ENCODE measurements around the gene PCSK9. TPM values are rescaled to one million over a fixed set of nuclear protein-coding genes. Genes with fewer than 3 reads are reported as not detected.
"Not testable (repeated sequence)": the region's sequence is repeated elsewhere in the genome, so short reads cannot be mapped to it uniquely, and the experiment has no call there.

The PCSK9 gene
- total RNA-seq, 2 experiments from 2014 or later, result not detected

- no peaks in the 10 kb centered on the region for H3K4me1 Mint-ChIP-seq (ENCODE audit: low read depth)
- no peak overlapping the region for H3K4me3 Mint-ChIP-seq
- no peaks in the 10 kb centered on the region for H3K9me3 Mint-ChIP-seq
- ChIA-PET POLR2A (no interaction called here), CTCF (no interaction called here)
- intact Hi-C loops (cut with micrococcal nuclease), result no loop called here
- H3K36me3 Mint-ChIP-seq, result peaks cover 41% of the 10 kb centered on the region
- H3K27ac Mint-ChIP-seq, result no peak overlapping the region
- DNase-seq, result no peak
- no peaks in the 10 kb centered on the region for H3K27me3 Mint-ChIP-seq
Observed at GRCh38 chr1:55079651-55080050, 40.3 kb downstream of the PCSK9 start.

- POLR2A ChIA-PET, result no interaction called here
- intact Hi-C loops (cut with micrococcal nuclease), result no loop called here
- no peaks in the 10 kb centered on the region for H3K27me3 Mint-ChIP-seq
- no peak for DNase-seq
- no peaks in the 10 kb centered on the region for H3K9me3 Mint-ChIP-seq
- H3K27ac Mint-ChIP-seq, result no peak overlapping the region
- H3K4me1 Mint-ChIP-seq (ENCODE audit: low read depth), result no peaks in the 10 kb centered on the region
- H3K36me3 Mint-ChIP-seq, result peaks cover 45% of the 10 kb centered on the region
- CTCF ChIA-PET, result interaction anchor here (0.8 kb wide), 1 partner anchor 60 kb away, joined by 3 read pairs; no protein-coding TSS in a partner anchor
- H3K4me3 Mint-ChIP-seq, result no peak overlapping the region
Observed at GRCh38 chr1:55081188-55081904, 42.0 kb downstream of the PCSK9 start.

- H3K36me3 Mint-ChIP-seq, result peaks cover 44% of the 10 kb centered on the region
- ChIA-PET CTCF (interaction anchor here (0.8 kb wide), 1 partner anchor 60 kb away, joined by 3 read pairs; no protein-coding TSS in a partner anchor), POLR2A (no interaction called here)
Observed at GRCh38 chr1:55081905-55082296, 42.6 kb downstream of the PCSK9 start.

GRCh38 chr1:55084257-55084656 lies 44.9 kb downstream of the PCSK9 start:
- Mint-ChIP-seq H3K27me3 (no peaks in the 10 kb centered on the region), H3K4me1 (ENCODE audit: low read depth) (peaks cover 6% of the 10 kb centered on the region), H3K36me3 (peaks cover 53% of the 10 kb centered on the region), H3K27ac (no peak overlapping the region), H3K4me3 (no peak overlapping the region), H3K9me3 (no peaks in the 10 kb centered on the region)
- intact Hi-C loops (cut with micrococcal nuclease), result no loop called here
- CTCF ChIA-PET, result no interaction called here
- DNase-seq, result no peak
- POLR2A ChIA-PET, result no interaction called here

More at GRCh38 chr1:55081905-55082296, 42.6 kb downstream of the PCSK9 start:
- no peaks in the 10 kb centered on the region for H3K4me1 Mint-ChIP-seq (ENCODE audit: low read depth)
- no peak overlapping the region for H3K27ac Mint-ChIP-seq
- no peak overlapping the region for H3K4me3 Mint-ChIP-seq
- no peaks in the 10 kb centered on the region for H3K9me3 Mint-ChIP-seq
- intact Hi-C loops (cut with micrococcal nuclease), result no loop called here
- no peaks in the 10 kb centered on the region for H3K27me3 Mint-ChIP-seq
- no peak for DNase-seq

- peaks cover 6% of the 10 kb centered on the region for H3K4me1 Mint-ChIP-seq (ENCODE audit: low read depth)
- no peaks in the 10 kb centered on the region for H3K27me3 Mint-ChIP-seq
- no peak overlapping the region for H3K27ac Mint-ChIP-seq
- intact Hi-C loops (cut with micrococcal nuclease), result no loop called here
- no peak overlapping the region for H3K4me3 Mint-ChIP-seq
- ChIA-PET CTCF (no interaction called here), POLR2A (no interaction called here)
- DNase-seq, result no peak
- no peaks in the 10 kb centered on the region for H3K9me3 Mint-ChIP-seq
- H3K36me3 Mint-ChIP-seq, result peaks cover 51% of the 10 kb centered on the region
Observed at GRCh38 chr1:55087439-55087838, 48.1 kb downstream of the PCSK9 start.

GRCh38 chr1:55088413-55088812 lies 49.1 kb downstream of the PCSK9 start:
- CTCF ChIA-PET, result no interaction called here
- no peak overlapping the region for H3K4me3 Mint-ChIP-seq
- intact Hi-C loops (cut with micrococcal nuclease), result no loop called here
- no peaks in the 10 kb centered on the region for H3K27me3 Mint-ChIP-seq
- peak overlapping the region; percentile 16 for H3K27ac Mint-ChIP-seq
- no peaks in the 10 kb centered on the region for H3K9me3 Mint-ChIP-seq
- no peak for DNase-seq
- peaks cover 51% of the 10 kb centered on the region for H3K36me3 Mint-ChIP-seq
- POLR2A ChIA-PET, result no interaction called here
- H3K4me1 Mint-ChIP-seq (ENCODE audit: low read depth), result peaks cover 6% of the 10 kb centered on the region

- Mint-ChIP-seq H3K9me3 (no peaks in the 10 kb centered on the region), H3K27me3 (no peaks in the 10 kb centered on the region), H3K36me3 (peaks cover 55% of the 10 kb centered on the region), H3K4me3 (no peak overlapping the region), H3K27ac (no peak overlapping the region), H3K4me1 (ENCODE audit: low read depth) (peaks cover 6% of the 10 kb centered on the region)
- DNase-seq, result no peak
- ChIA-PET POLR2A (no interaction called here), CTCF (no interaction called here)
- intact Hi-C loops (cut with micrococcal nuclease), result no loop called here
Observed at GRCh38 chr1:55089683-55090082, 50.3 kb downstream of the PCSK9 start.

GRCh38 chr1:55092475-55092874 lies 53.1 kb downstream of the PCSK9 start:
- no peak for DNase-seq
- CTCF ChIA-PET, result interaction anchor here (1.7 kb wide), 1 partner anchor 26 kb away, joined by 3 read pairs; no protein-coding TSS in a partner anchor
- no peak overlapping the region for H3K27ac Mint-ChIP-seq
- H3K4me1 Mint-ChIP-seq (ENCODE audit: low read depth), result peaks cover 6% of the 10 kb centered on the region
- H3K4me3 Mint-ChIP-seq, result no peak overlapping the region
- POLR2A ChIA-PET, result no interaction called here
- intact Hi-C loops (cut with micrococcal nuclease), result no loop called here
- peaks cover 58% of the 10 kb centered on the region for H3K36me3 Mint-ChIP-seq
- no peaks in the 10 kb centered on the region for H3K27me3 Mint-ChIP-seq
- no peaks in the 10 kb centered on the region for H3K9me3 Mint-ChIP-seq

- H3K27ac Mint-ChIP-seq, result no peak overlapping the region
- H3K9me3 Mint-ChIP-seq, result no peaks in the 10 kb centered on the region
- no peaks in the 10 kb centered on the region for H3K27me3 Mint-ChIP-seq
- intact Hi-C loops (cut with micrococcal nuclease), result no loop called here
- H3K36me3 Mint-ChIP-seq, result peaks cover 55% of the 10 kb centered on the region
- ChIA-PET CTCF (no interaction called here), POLR2A (no interaction called here)
- DNase-seq, result no peak
- H3K4me3 Mint-ChIP-seq, result no peak overlapping the region
- H3K4me1 Mint-ChIP-seq (ENCODE audit: low read depth), result no peaks in the 10 kb centered on the region
Observed at GRCh38 chr1:55095095-55095494, 55.7 kb downstream of the PCSK9 start.

GRCh38 chr1:55103891-55104290 lies 64.5 kb downstream of the PCSK9 start:
- POLR2A ChIA-PET, result no interaction called here
- Mint-ChIP-seq H3K4me3 (no peak overlapping the region), H3K4me1 (ENCODE audit: low read depth) (no peaks in the 10 kb centered on the region), H3K27me3 (no peaks in the 10 kb centered on the region), H3K36me3 (peaks cover 47% of the 10 kb centered on the region), H3K27ac (no peak overlapping the region), H3K9me3 (no peaks in the 10 kb centered on the region)
- CTCF ChIA-PET, result interaction anchor here (1.4 kb wide), 1 partner anchor 36 kb away, joined by 3 read pairs; no protein-coding TSS in a partner anchor
- intact Hi-C loops (cut with micrococcal nuclease), result no loop called here
- DNase-seq, result no peak

- intact Hi-C loops (cut with micrococcal nuclease), result no loop called here
- Mint-ChIP-seq H3K4me3 (no peak overlapping the region), H3K36me3 (peaks cover 51% of the 10 kb centered on the region), H3K9me3 (no peaks in the 10 kb centered on the region), H3K4me1 (ENCODE audit: low read depth) (no peaks in the 10 kb centered on the region), H3K27ac (no peak overlapping the region), H3K27me3 (no peaks in the 10 kb centered on the region)
- ChIA-PET CTCF (interaction anchor here (0.7 kb wide), 1 partner anchor 21 kb away, joined by 4 read pairs; no protein-coding TSS in a partner anchor), POLR2A (no interaction called here)
- DNase-seq, result no peak
Observed at GRCh38 chr1:55107101-55107500, 67.8 kb downstream of the PCSK9 start.

- intact Hi-C loops (cut with micrococcal nuclease); DNase-seq; H3K9me3 Mint-ChIP-seq; H3K27me3 Mint-ChIP-seq; CTCF ChIA-PET; H3K4me1 Mint-ChIP-seq (ENCODE audit: low read depth); POLR2A ChIA-PET; H3K4me3 Mint-ChIP-seq: not testable (repeated sequence)
- Mint-ChIP-seq H3K36me3 (peaks cover 59% of the 10 kb centered on the region), H3K27ac (peak overlapping the region; percentile 18)
Observed at GRCh38 chr1:55109005-55109404, 69.7 kb downstream of the PCSK9 start.
